Stimulated activated CD8-positive, alpha-beta memory T cell treated with anti-CD3 and anti-CD28 coated beads, Interleukin-2, amount 100 ng/mL, for 1 hour (primary cell): ENCODE measurements around the gene TMX4.
A peak's percentile ranks its signal among the peaks of the same experiment; 100 is the strongest.

Source experiments
- DNase-seq, 2 donors: peaks; one replicate each; pipeline ENCODE4 v3.0.0-alpha.2; 2020; ENCODE audit warnings: low read depth in 2 of 2

TMX4 gene

DNA sequence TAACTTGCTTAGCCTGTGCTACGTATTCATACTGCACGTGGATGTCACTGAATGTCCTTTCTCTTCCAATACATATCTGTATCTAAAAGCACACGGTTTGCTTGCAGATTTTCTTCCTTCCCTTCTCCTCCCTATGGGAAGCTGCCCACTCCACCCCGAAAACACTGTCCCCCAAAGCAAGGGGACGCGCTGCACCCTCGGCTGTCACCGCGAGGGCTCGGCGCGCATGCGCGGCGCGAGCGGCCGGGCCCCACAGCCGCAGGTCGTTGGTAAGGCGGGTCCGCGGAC lies 659 bp downstream of the TMX4 start:
- peak; percentile 31 to 34 for DNase-seq

DNA sequence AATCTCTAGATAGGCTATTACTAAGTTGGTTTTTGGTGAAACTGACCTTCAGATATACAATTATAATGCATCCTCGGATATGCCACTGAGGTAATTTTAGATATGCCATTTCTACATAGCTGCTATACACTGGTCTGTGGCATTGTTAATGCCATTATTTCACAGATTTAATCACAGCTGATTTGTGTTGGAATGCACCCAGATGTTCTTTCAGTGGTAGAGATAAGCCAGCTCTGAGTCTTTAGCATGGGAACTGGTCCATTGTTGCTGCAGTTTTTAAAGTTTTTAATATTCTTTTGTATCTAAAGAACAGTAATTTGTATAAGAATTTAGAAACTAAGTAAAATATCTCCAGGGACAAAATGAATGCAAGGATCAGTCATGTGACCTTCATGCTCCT lies 6.8 kb downstream of the TMX4 start:
- no peak for DNase-seq

DNA sequence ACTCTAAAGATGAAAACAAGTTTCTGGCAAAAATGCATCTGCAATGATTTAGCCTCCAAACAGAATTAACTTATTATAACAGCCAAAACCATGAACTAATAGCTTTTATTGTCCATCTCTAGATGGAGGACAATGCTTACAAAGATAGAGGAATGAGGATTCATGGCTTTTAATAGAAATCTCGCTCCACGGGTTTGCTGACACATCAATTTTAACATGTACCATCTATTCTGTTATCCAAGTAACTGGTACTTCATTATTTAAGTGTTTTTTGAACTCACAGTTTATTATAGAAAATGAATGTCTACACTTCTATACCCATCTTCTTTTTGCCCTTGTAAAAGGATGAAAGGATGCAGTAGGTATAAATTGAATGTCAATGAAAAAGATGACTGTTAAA lies 10.8 kb downstream of the TMX4 start:
- no peak for DNase-seq

DNA sequence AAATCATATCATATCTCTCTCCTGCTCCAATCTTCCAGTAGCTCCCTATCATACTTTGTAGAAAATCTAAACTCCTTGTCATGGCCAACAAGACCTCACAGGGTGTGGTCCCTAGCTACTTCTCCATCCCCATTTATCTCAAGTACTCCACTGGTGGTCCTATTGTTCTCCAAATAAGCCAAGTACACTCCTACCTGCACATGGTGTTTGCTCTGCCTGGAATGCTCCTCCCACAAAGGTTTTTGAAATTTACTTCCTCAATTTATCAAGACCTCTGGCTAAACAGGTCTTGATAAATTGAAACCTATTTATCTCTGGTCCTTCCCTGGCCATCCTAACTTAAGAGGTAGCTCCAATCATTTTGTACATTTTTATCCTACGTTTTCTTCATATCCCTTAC lies 12.1 kb downstream of the TMX4 start:
- DNase-seq, result no peak

DNA sequence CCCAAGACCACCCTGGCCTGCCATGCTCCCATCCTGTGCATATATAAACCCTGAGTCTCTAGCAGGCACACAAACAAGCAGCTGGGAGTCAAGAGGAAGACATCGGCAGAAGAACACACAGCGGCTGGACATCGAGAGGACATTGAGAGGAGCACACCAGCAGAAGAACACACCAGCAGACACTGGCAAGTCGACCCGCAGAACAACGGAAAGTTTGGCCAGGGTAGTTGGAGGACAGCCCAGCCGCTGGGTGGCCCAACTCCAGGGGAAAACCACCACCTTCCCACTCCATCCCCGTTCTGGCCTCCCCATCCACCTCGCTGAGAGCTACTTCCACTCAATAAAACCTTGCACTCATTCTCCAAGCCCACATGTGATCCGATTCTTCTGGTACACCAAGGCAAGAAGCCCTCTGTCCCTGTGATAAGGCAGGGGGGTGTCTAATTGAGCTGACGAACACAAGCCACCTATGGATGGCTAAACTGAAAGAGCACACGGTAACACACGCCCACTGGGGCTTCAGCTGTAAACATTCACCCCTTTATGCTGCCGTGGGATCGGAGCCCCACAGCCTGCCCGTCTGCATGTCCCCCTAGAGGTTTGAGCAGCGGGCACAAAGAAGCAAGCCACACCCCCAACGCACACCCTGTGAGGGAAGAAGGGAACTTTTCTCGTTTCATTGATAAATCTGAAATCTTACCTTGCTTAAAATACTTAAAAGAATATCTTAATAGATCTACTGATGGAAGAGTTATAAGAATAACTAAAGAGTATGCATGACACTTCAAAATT lies 13.8 kb downstream of the TMX4 start:
- DNase-seq, result no peak

DNA sequence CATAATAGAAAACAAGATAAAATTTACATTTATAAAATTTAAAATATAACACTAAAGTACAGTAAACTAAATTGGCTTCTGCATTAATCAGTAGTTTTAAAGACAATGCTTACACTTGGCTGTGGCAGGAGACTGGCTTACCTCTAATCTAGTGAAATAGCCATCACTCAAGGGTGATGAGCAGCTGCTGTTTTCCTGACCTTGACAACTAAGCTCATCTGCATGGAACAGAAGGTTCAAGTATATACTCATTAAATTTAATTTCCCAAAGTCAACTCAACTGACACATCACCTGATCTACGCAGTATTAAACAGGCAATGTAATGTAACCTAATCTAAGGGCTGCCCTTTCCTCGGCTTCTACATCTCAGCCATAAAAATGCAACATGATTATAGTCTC lies 14.5 kb downstream of the TMX4 start:
- DNase-seq, result no peak

DNA sequence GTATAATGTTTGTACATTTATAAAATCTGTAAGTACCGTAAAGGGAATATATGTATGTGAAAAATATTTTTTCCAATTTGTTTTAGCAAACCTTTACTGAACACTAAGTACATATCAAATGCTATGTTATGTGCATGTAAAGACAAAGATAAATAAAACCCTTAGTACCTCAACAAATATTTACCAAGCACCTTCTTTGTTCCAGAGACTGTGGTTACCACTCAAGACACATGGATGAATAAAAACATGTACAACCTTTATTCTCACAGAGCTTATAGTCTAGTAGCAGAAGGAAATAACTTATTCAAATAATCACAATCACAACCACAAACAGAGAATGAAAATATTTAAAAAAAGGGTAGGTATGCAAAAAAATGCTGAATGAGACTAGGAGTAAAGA lies 17.5 kb downstream of the TMX4 start:
- no peak for DNase-seq

DNA sequence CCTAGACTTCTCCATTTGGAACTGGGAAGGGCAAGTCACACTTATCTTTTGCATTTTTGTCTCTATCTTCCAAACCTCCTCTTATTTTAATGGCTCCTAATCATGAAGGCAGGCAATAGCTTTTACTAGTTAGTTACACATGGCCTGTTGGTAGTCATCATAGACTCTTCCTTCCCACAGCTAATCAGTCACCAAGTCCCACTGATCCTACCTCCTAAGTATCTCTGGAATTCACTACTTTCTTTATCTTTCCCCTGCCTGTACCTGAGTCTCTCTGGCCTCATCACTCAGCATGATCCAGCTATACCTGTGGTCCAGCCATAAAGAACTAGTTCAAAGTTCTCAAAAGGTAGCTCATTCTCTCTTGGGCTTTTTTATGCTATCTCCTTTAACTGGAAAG lies 18.8 kb downstream of the TMX4 start:
- no peak for DNase-seq

DNA sequence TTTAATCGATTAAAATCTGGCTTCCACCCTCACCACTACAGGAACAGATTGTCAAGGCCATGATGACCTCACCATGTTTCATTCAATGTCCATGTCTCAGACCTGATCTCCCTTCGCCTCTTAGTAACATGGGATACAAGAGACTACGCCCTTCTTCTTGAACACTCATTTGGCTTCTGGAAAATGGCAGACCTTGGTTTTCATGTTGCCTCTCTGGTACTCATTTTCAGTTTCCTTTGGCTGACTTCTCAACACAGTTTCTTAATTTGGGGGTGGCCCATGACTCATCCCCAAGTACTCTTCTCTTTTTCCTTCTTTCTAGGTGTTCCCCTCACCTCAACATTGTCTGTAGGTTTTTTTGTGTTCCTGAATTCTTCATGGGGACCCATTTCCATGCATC lies 22.7 kb downstream of the TMX4 start:
- DNase-seq, result no peak

DNA sequence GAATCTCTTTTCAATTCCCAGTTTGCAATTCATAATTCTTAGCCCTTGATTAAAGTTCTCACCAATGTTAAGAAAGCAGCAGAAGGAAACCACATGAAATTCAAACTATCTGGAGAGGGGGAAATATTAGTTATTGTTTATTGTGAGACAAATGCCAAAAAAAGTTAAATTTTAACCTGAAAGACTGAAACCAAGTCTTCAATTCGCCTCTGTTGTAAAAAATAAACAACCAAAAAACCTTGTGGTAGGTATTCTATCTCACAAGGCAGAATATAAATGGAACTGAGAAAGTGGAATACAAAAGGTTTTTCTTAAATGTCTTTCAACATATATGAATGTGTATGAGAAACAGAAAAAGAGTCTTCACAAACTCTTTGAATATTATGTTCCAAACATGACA lies 24.8 kb downstream of the TMX4 start:
- DNase-seq, result no peak

DNA sequence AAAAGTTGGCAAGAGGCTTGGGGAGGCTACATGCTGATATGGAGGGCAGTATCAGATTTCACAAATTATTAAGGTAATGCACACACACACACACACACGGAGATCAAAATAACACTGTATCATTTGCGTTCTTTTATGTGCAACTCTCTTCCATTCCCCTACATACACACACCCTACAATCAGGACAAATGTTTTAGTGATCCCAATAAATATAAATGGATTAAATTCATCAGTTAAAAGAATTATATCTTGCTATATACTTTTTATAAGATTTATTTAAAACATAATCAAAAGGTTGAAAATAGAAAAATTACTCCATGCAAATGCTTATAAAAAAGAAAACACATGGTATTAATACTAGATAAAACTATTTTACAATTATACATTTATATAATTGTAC lies 25.9 kb downstream of the TMX4 start:
- no peak for DNase-seq

DNA sequence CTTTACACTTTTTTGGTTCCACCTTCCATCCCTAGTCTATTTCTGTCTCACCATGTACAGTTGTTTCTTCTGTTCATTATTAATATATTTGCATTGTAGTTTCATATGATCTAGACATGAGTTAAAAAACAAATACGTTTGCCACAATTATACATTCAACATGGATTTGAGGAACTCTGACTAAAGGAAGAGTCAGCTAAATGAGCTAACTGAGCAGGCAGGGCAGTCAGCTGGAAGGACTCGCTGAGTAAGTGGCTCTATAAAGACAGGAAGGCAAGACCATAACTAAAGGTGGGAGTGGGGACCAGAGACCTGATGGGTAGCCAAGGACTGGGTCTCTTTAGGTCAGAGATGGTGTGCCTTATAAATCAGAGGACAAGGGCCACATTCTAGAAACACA lies 26.3 kb downstream of the TMX4 start:
- DNase-seq, result no peak

DNA sequence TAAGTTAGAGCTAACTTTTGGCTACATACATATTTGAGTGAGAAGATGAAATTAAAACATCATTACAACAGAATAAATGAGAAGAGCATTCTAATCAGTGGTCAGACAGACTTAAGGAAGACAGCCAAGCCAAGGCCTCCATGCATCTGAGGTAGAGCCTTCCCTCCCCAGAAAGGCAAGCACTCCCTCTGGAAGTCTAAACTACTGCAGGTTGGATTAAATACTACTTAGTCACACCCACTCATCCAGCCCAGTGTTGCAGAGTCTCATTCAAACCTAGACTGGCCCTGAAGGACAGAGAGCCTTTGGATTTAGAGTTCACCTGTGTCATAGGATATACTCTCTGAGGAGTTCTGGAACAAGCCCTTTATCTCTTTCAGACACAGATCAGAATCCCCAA lies 29.2 kb downstream of the TMX4 start:
- DNase-seq, result no peak

DNA sequence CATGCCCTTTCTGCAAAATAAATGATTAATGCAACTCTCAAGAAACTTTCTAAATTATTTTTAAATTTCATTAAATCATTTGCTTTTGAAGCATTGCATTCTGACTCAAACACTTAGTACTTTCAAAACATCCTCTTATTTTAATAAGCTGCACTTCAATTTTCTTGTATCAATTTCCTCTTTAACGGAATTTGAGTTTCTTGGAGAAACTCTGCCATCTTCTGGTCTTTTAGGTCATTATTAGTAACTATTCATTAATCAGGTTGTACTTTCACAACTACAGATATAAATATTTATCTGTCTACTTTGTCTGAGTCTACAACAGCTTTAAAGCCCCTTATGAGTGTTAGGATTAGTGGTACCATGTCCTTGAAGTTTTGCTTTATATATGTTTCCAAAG lies 30.2 kb downstream of the TMX4 start:
- DNase-seq, result no peak

DNA sequence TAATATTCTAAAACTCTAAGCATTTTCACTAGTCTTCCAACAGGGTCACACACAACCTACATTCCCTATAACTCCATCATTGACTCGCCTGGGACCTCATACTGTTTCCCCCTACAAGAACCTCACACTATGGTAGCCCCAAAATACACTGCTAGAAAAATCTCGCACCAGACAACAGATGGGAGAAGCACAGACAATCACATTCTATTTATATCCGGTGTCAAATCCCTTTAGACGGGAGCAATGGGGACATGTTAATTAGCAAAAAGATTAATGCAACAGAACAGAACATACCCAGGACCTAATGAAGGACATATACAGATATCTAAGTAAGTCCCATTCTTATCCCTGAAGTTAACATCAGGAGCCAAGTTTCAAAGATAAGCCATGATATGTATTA lies 33.6 kb downstream of the TMX4 start:
- DNase-seq, result no peak

DNA sequence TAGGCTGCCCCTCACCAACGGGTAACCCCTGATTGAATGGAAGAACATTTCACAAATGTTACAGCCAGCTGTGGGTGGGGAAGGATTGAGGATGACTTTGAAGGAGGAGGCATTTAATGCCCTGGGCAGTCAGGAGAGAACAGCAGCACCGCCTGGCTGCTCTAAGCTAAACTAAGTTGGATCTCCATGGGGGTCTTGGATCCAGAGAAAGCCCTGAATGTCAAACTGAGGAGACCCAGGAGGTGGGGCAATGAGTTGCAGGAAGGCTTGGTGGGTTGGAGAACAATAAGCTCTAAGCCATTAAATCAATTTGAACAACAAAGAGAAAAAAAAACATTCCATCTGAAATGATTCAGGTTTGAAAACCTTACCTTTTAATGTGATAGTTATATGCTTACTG lies 35.4 kb downstream of the TMX4 start:
- DNase-seq, result no peak

DNA sequence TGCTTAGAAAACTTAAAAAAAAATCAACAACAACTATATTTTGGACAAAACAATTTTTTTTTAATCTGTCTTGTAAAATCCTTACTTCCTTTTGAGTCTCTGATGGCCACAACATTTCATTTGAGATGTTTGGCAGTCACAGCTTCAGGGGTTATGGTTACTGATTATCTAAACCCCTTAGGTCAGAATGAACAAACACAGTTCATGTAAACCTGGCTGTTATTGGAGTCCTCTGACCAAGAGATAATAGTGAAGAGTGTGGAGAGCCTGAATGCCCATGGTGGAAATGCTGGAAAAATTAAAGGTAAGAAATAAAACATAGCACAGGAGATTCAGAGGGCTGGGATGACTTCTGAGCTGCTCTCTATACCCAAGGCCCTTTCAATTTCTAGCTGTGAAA lies 38.2 kb downstream of the TMX4 start:
- DNase-seq, result no peak

DNA sequence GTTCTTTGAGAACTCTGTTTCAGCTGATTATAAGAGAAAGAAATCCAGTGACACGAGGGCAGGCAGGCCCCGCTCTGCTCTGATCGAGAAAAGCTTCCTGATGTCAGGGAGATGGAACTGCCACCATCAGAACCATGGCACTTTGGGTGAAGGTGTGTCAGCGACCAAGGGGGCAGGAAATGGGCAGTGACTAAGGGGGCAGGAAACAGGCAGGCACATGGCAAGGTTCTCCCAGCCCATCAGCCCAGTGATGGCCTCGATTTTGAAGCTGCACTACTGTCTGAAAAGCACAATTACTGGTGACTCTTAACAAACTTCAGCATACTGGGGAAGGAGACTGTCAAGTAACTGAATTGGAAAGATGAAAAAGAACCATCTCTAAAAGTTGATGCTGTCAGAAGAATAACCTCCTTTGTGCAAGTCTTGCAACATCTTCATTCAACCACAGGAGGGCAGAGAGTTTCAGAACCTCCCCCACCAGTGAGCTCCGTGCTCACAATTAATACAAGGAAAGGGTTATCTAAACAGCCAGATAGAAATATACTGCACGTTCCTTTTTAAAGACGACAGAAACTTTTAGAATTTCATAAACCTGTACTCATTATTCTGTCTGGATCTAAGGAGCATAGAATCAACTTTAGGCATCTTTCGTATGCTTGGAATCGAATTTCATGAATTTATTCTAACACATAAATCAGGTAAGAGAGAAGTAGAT lies 39.1 kb downstream of the TMX4 start:
- no peak for DNase-seq

DNA sequence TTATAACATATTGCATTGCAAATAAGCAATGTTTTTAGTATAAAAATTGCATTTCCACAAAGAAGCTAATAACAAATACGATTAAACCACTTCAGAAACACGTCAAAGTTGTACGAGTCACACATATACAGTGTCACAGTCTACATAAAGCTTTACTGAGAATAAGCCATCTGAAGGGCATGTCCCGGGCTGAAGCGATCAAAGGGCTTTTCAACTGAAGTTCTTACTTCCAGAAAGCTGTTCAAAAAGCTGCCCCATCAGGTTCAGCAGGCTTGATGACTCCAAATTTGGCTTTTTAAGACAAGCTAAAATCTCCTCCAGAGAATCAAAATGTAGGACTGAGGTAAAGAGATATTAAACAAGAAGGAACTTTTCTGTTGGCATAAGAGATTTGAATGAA lies 41.9 kb downstream of the TMX4 start:
- DNase-seq, result no peak

DNA sequence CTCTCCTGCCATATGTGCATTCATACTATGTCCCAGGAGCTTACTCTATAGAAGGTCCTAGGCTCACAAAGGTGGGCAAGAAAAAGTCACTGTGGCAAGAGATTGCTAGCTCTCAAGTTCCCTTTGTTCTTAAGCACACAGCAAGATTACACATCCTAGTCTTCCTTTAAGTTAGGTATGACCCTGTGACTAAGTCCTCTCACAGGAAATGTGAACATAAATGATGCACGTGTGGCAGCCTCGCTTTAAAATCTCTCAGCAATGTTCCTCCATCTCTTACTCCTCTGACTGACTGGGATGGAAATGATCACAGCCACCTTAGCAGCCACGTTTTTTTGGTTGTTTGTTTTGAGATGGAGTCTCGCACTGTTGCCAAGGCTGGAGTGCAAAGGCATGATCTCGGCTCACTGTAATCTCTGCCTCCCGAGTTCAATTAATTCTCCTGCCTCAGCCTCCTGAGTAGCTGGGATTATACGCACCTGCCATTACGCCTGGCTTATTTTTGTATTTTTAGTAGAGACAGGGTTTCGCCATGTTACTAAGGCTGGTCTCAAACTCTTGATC lies 43.6 kb downstream of the TMX4 start:
- no peak for DNase-seq

DNA sequence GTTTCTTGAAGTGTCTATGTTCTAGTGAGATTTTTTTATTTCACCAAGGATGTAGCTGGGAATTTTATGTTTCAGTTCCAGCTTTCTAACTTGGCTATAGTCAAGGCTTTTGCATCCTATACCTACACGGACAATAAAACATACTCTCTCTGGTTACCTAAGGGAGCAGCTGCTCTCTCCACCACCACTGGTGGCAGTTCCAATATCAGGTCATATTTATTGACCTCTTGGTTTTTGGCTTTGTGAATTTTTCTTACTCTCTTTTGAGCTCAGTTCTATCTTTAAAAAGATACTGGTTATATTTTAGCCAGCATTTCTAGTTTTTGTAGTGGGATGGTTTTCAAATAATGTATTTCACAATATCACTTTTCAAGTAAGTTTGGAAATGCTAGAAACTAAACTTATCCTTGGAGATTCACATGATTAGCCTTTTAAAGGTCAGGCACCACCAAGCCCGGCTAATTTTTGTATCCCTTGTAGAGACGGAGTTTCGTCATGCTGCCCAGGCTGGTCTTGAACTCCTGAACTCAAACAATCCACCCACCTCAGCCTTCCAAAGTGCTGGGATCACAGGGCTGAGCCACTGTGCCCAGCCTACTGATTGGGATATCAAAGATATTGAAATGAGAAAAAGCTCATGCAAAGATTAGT lies 44.7 kb downstream of the TMX4 start:
- DNase-seq, result no peak

DNA sequence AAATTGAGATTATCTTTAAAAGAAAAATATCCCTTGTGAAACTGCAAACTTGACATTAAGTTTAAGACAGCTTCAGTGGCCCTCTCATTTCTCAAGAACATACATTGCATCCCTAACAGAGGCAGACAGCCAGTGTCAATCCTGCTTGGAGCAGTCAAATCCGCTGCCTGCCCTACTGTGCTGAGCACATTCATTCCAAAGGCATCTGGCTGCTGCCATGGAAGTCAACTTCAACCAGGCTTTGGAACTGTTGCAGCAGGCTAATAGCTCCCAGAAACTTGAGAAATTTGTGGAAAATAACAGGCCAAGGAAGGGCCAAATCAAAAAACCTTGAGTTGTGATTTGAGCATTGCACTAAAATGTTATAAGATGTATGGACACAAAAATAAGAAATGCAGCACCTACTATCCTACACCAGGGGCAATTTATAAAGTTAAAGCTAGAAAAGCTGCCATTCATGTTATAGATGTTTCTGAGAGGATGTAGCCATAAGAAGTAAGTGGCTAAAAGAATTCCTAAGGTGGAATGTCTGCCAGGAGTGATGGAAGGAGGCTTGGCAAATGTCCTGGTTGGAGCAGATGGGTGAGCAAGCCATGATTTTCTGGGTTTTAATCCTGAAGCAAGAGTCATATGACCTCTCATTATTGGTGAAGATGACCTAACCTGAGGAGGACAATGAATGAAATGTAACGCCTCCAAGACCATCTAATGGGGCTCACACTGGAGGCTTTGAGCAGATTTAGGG lies 47.9 kb downstream of the TMX4 start:
- no peak for DNase-seq
